Measurements from ENCODE around the gene SELENOW. TPM values are rescaled to one million over a fixed set of nuclear protein-coding genes. Genes with fewer than 3 reads are reported as not detected.

Gene SELENOW
- total and polyA plus RNA-seq, 4 donors, result 28.2 to 102 (median 67.4) TPM

GRCh38 chr19:47757617-47758442 lies 20.7 kb upstream of the SELENOW start:
- no peak overlapping the region for H3K4me3 ChIP-seq (ENCODE audit: low read depth in 1 of 3, low read length in 3 of 3)
- H3K27me3 ChIP-seq (ENCODE audit: control insufficient read depth in 4 of 4, insufficient read depth in 4 of 4, low read length in 3 of 4), result no peaks in the 10 kb centered on the region
- no peak for DNase-seq (ENCODE audit: low spot score)
- H3K9ac ChIP-seq (ENCODE audit: low read depth in 1 of 2, low read length in 2 of 2), result no peak overlapping the region
- TF ChIP-seq FOXA1 (IDR thresholded peaks at IDR 0.05) (no peak), REST (IDR thresholded peaks at IDR 0.05) (no peak), YY1 (IDR thresholded peaks at IDR 0.05) (no peak), SP1 (IDR thresholded peaks at IDR 0.05) (peak; percentile 36), NR2F2 (IDR thresholded peaks at IDR 0.05) (no peak), HNF4A (conservative IDR thresholded peaks at IDR 0.05) (peak; percentile 62 to 69), RAD21 (IDR thresholded peaks at IDR 0.05) (no peak), EGR1 (IDR thresholded peaks at IDR 0.05; ENCODE audit: low read depth in 2 of 2) (no peak), JUND (IDR thresholded peaks at IDR 0.05) (no peak), ATF3 (IDR thresholded peaks at IDR 0.05) (no peak), GABPA (IDR thresholded peaks at IDR 0.05 in 1 of 2, conservative IDR thresholded peaks at IDR 0.05 in 1 of 2) (no peak), HNF4G (IDR thresholded peaks at IDR 0.05) (peak; percentile 25), RXRA (IDR thresholded peaks at IDR 0.05) (no peak), MAX (IDR thresholded peaks at IDR 0.05) (no peak)
- TF ChIP-seq, protein P1, sequence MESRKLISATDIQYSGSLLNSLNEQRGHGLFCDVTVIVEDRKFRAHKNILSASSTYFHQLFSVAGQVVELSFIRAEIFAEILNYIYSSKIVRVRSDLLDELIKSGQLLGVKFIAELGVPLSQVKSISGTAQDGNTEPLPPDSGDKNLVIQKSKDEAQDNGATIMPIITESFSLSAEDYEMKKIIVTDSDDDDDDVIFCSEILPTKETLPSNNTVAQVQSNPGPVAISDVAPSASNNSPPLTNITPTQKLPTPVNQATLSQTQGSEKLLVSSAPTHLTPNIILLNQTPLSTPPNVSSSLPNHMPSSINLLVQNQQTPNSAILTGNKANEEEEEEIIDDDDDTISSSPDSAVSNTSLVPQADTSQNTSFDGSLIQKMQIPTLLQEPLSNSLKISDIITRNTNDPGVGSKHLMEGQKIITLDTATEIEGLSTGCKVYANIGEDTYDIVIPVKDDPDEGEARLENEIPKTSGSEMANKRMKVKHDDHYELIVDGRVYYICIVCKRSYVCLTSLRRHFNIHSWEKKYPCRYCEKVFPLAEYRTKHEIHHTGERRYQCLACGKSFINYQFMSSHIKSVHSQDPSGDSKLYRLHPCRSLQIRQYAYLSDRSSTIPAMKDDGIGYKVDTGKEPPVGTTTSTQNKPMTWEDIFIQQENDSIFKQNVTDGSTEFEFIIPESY (IDR thresholded peaks at IDR 0.05), result no peak
- TF ChIP-seq, protein P2, sequence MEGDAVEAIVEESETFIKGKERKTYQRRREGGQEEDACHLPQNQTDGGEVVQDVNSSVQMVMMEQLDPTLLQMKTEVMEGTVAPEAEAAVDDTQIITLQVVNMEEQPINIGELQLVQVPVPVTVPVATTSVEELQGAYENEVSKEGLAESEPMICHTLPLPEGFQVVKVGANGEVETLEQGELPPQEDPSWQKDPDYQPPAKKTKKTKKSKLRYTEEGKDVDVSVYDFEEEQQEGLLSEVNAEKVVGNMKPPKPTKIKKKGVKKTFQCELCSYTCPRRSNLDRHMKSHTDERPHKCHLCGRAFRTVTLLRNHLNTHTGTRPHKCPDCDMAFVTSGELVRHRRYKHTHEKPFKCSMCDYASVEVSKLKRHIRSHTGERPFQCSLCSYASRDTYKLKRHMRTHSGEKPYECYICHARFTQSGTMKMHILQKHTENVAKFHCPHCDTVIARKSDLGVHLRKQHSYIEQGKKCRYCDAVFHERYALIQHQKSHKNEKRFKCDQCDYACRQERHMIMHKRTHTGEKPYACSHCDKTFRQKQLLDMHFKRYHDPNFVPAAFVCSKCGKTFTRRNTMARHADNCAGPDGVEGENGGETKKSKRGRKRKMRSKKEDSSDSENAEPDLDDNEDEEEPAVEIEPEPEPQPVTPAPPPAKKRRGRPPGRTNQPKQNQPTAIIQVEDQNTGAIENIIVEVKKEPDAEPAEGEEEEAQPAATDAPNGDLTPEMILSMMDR (IDR thresholded peaks at IDR 0.05; ENCODE audit: low read depth, low read length, missing input control), result no peak
- peak overlapping the region; percentile 67 to 96 for H3K27ac ChIP-seq (ENCODE audit: low read depth in 1 of 2, low read length in 2 of 2)
- no peaks in the 10 kb centered on the region for H3K9me3 ChIP-seq (ENCODE audit: control insufficient read depth in 4 of 4, low read length in 3 of 4)
- H3K4me1 ChIP-seq (ENCODE audit: control insufficient read depth in 4 of 4, insufficient read depth in 4 of 4, low read length in 3 of 4), result peaks cover 0 to 28% (median 22%) of the 10 kb centered on the region in 4 donors
- 52% methylated on average over 14 of the region's 14 CpGs for WGBS
- H3K36me3 ChIP-seq (ENCODE audit: control insufficient read depth in 4 of 4, insufficient read depth in 3 of 4, low read depth in 1 of 4, low read length in 3 of 4), result peaks cover 11 to 39% (median 17%) of the 10 kb centered on the region in 4 donors
